HG02885 (cell line): ENCODE measurements around the gene UQCR10.
"Not testable (repeated sequence)": the region's sequence is repeated elsewhere in the genome, so short reads cannot be mapped to it uniquely, and the experiment has no call there.

ENCODE experiments used
- ATAC-seq: cut with Tn5 transposase; IDR thresholded peaks from one replicate; pipeline ENCODE4 v1.9.1; 2021; ENCODE audit warnings: mild to moderate bottlenecking; ENCODE audit not compliant: unreplicated experiment, poor library complexity

Gene UQCR10

GRCh38 chr22:29735416-29735815 is 31.8 kb upstream of the UQCR10 start:
- no peak for ATAC-seq

- ATAC-seq, result no peak
Measured at GRCh38 chr22:29737251-29738117, 29.7 kb upstream of the UQCR10 start.

GRCh38 chr22:29738118-29738815 is 28.9 kb upstream of the UQCR10 start:
- ATAC-seq, result no peak

GRCh38 chr22:29739346-29739875 is 27.8 kb upstream of the UQCR10 start:
- no peak for ATAC-seq

- ATAC-seq, result no peak
Measured at GRCh38 chr22:29740216-29740615, 27.0 kb upstream of the UQCR10 start.

GRCh38 chr22:29741926-29742325 is 25.2 kb upstream of the UQCR10 start:
- ATAC-seq, result no peak

- no peak for ATAC-seq
Measured at GRCh38 chr22:29742326-29742725, 24.8 kb upstream of the UQCR10 start.

GRCh38 chr22:29744902-29745301 is 22.3 kb upstream of the UQCR10 start:
- no peak for ATAC-seq

- no peak for ATAC-seq
Measured at GRCh38 chr22:29747832-29748231, 19.3 kb upstream of the UQCR10 start.

- no peak for ATAC-seq
Measured at GRCh38 chr22:29748248-29748893, 18.8 kb upstream of the UQCR10 start.

GRCh38 chr22:29750029-29750428 is 17.1 kb upstream of the UQCR10 start:
- ATAC-seq, result no peak

- ATAC-seq, result no peak
Measured at GRCh38 chr22:29750559-29751538, 16.3 kb upstream of the UQCR10 start.

- no peak for ATAC-seq
Measured at GRCh38 chr22:29751669-29752068, 15.5 kb upstream of the UQCR10 start.

- no peak for ATAC-seq
Measured at GRCh38 chr22:29753808-29754657, 13.1 kb upstream of the UQCR10 start.

- ATAC-seq, result not testable (repeated sequence)
Measured at GRCh38 chr22:29754658-29755395, 12.3 kb upstream of the UQCR10 start.

GRCh38 chr22:29755889-29756288 is 11.3 kb upstream of the UQCR10 start:
- ATAC-seq, result no peak

- no peak for ATAC-seq
Measured at GRCh38 chr22:29756341-29756740, 10.8 kb upstream of the UQCR10 start.

- no peak for ATAC-seq
Measured at GRCh38 chr22:29757096-29757495, 10.1 kb upstream of the UQCR10 start.
